GM12878 (cell line): ENCODE data around the gene CTDP1. TPM values are rescaled to one million over a fixed set of nuclear protein-coding genes. Genes with fewer than 3 reads are reported as not detected.

Experiments
- ATAC-seq: fragments of 200-7000 bp; cut with Tn5 transposase; 3 replicates; pipeline ENCODE4 v1.9.1; 2020; ENCODE audit warnings: mild to moderate bottlenecking, moderate library complexity
- BruUV-seq: library from RNA; stranded (reverse); fragments of 400-500 nt; replicated peaks from 2 replicates; lab custom pipeline; 2021; lab: Mats Ljungman, UMichigan
- CTCF ChIA-PET: fragments of 300-600 bp; sonication (Branson Sonifier 250); formaldehyde crosslinking; extraction: SDS; loops from one replicate; lab custom pipeline; 2021; ENCODE audit warnings: inconsistent platforms; lab: Yijun Ruan, JAX
- POLR2A ChIA-PET: fragments of 350-600 bp; formaldehyde crosslinking; extraction: SDS; loops from one replicate; lab custom pipeline; 2021; ENCODE audit warnings: inconsistent platforms; lab: Charles Lee
- RAD21 ChIA-PET: fragments of 300-600 bp; sonication (Branson Sonifier 250); formaldehyde crosslinking; loops from one replicate; lab custom pipeline; 2023; ENCODE audit warnings: antibody characterized with exemption; ENCODE audit not compliant: unreplicated experiment; lab: Charles Lee
- SMC1A ChIA-PET: fragments of 300-600 bp; sonication (Branson Sonifier 250); formaldehyde crosslinking; loops from one replicate; lab custom pipeline; 2023; ENCODE audit not compliant: unreplicated experiment, uncharacterized antibody; lab: Charles Lee
- DNase-seq: peaks from one replicate; pipeline ENCODE4 v3.0.0-alpha.2; 2011; ENCODE audit warnings: low read depth, low spot score
- FAIRE-seq: peaks from 3 replicates; lab custom pipeline; 2011; peaks lifted over from hg19 to GRCh38; lab: Jason Lieb, UNC
- H2AFZ ChIP-seq: 2 replicates; pipeline ENCODE4 v1.6.0; 2011; ENCODE audit warnings: low read depth, low read length, control low read depth; ENCODE audit not compliant: control insufficient read depth
- H3K27ac ChIP-seq: 2 replicates; pipeline ENCODE4 v1.5.1; 2011; ENCODE audit warnings: control low read depth; ENCODE audit not compliant: control insufficient read depth, insufficient read depth
- H3K27me3 ChIP-seq, 2 experiments: replicated peaks in 1 of 2; 2 replicates each; pipeline versions ENCODE4 v1.6.0 to v1.6.1; 2011; ENCODE audit warnings: low read length in 1 of 2; ENCODE audit not compliant: control insufficient read depth in 2 of 2, insufficient read depth in 2 of 2
- H3K36me3 ChIP-seq, 2 experiments: 2 replicates each; pipeline ENCODE4 v1.5.1; 2011; ENCODE audit warnings: low read length in 1 of 2; ENCODE audit not compliant: control insufficient read depth in 2 of 2, insufficient read depth in 2 of 2
- H3K4me1 ChIP-seq: 2 replicates; pipeline ENCODE4 v1.6.1; 2011; ENCODE audit warnings: mild to moderate bottlenecking, low read length, moderate library complexity, mixed read lengths; ENCODE audit not compliant: control insufficient read depth, insufficient read depth
- H3K4me2 ChIP-seq: 2 replicates; pipeline ENCODE4 v1.6.0; 2011; ENCODE audit warnings: control low read depth; ENCODE audit not compliant: control insufficient read depth, insufficient read depth
- H3K4me3 ChIP-seq: fragments of 200-600 bp; sonication (generic); 2 replicates; pipeline ENCODE4 v1.5.1; 2016
- H3K79me2 ChIP-seq: 2 replicates; pipeline ENCODE4 v1.6.0; 2011; ENCODE audit warnings: low read length; ENCODE audit not compliant: control insufficient read depth, insufficient read depth
- H3K9ac ChIP-seq: 2 replicates; pipeline ENCODE4 v1.8.0; 2011; ENCODE audit warnings: low read length, control low read depth, mixed read lengths; ENCODE audit not compliant: control insufficient read depth, insufficient read depth
- H3K9me3 ChIP-seq: replicated peaks from 3 replicates; pipeline ENCODE4 v1.5.1; 2011; ENCODE audit warnings: mild to moderate bottlenecking, low read length; ENCODE audit not compliant: control insufficient read depth, insufficient read depth
- H4K20me1 ChIP-seq: 2 replicates; pipeline ENCODE4 v1.6.0; 2011; ENCODE audit not compliant: control insufficient read depth, insufficient read depth
- CBFB ChIP-seq: IDR thresholded peaks from 2 replicates; pipeline ENCODE4 v1.6.1; 2016; ENCODE audit warnings: antibody characterized with exemption, low read depth
- EZH2 ChIP-seq: IDR thresholded peaks from 2 replicates; pipeline ENCODE4 v1.6.1; 2012; ENCODE audit warnings: low read depth, mild to moderate bottlenecking, control low read depth, inconsistent platforms, low read length, borderline replicate concordance; ENCODE audit not compliant: control insufficient read depth
- HDGF ChIP-seq: fragments of 450-650 bp; IDR thresholded peaks from 2 replicates; pipeline ENCODE4 v1.6.1; 2016; ENCODE audit warnings: antibody characterized with exemption
- JUND ChIP-seq: IDR thresholded peaks from 2 replicates; pipeline ENCODE4 v1.6.1; 2012; ENCODE audit warnings: low read depth, mild to moderate bottlenecking, low read length, improper control_type of control experiment, moderate library complexity
- KDM1A ChIP-seq: fragments of 200-600 bp; sonication (generic); IDR thresholded peaks from 2 replicates; pipeline ENCODE4 v1.6.1; 2016; ENCODE audit warnings: borderline replicate concordance
- POU2F2 ChIP-seq: IDR thresholded peaks from 3 replicates; pipeline ENCODE4 v1.6.1; 2011; ENCODE audit warnings: low read depth, mild to moderate bottlenecking, low read length, borderline replicate concordance
- WGBS: methylation state at CpG from one replicate; pipeline ENCODE4 v1.1.6; 2016; ENCODE audit warnings: low lambda C conversion rate; ENCODE audit not compliant: insufficient replicate concordance, insufficient coverage; ENCODE audit errors: missing lambda C conversion rate; 5-methylcytosine and 5-hydroxymethylcytosine counted together
- in situ Hi-C: fragments of 300-500 bp; cut with MboI; formaldehyde crosslinking; loops from 9 replicates; pipeline ENCODE4 v1.14.3; 2018; ENCODE audit warnings: mixed read lengths
- intact Hi-C: fragments of 100-400 bp; cut with micrococcal nuclease; formaldehyde crosslinking; loops from one replicate; pipeline ENCODE4 v1.14.2; 2022; ENCODE audit not compliant: unreplicated experiment
- polyA plus RNA-seq, 11 experiments: library from polyadenylated mRNA; depleted of rRNA in 4 of 11; unstranded in 6 of 11; stranded (reverse) in 5 of 11; fragments of >200 nt; fragmentation: Nextera tagmentation in 4 of 11; fragmentation: Illumina TruSeq in 1 of 11; extraction: Ambion mirVana in 4 of 11; extraction: Trizol in 1 of 11; gene quantifications; 1 replicate in 1 of 11; 2 replicates in 10 of 11; pipeline versions ENCODE4 v1.2.1 to v1.2.3, GENCODE V29; 2011 to 2016; ENCODE audit warnings: inconsistent platforms in 2 of 11, missing spikeins in 2 of 11, low read depth in 1 of 11
- total RNA-seq, 4 experiments: library from RNA; depleted of rRNA in 3 of 4; stranded (reverse); fragments of >200 nt in 3 of 4; fragmentation: Illumina TruSeq in 1 of 4; extraction: Trizol in 1 of 4; gene quantifications; 2 replicates each; pipeline versions ENCODE4 v1.2.1 to v1.2.3, GENCODE V29; 2013 to 2021
- TF ChIP-seq, protein P1 (sequence below): fragments of 450-650 bp; formaldehyde crosslinking; IDR thresholded peaks from 2 replicates; pipeline ENCODE4 v1.4.0; 2022; ENCODE audit warnings: mild to moderate bottlenecking, moderate library complexity
- TF ChIP-seq, protein P2 (sequence below): IDR thresholded peaks from 2 replicates; pipeline ENCODE4 v1.6.1; 2011; ENCODE audit warnings: borderline replicate concordance, low read depth, mild to moderate bottlenecking, moderate library complexity, mixed read lengths, low read length; ENCODE audit not compliant: insufficient read depth; ENCODE audit errors: extremely low read length
- TF ChIP-seq, protein P3 (sequence below): fragments of 450-650 bp; IDR thresholded peaks from 2 replicates; pipeline ENCODE4 v1.6.1; 2017; ENCODE audit warnings: mild to moderate bottlenecking
- TF ChIP-seq, protein P4 (sequence below): IDR thresholded peaks from 2 replicates; pipeline ENCODE4 v1.6.1; 2011; ENCODE audit warnings: low read depth, mild to moderate bottlenecking, low read length, moderate library complexity, borderline replicate concordance; ENCODE audit errors: extremely low read depth
- TF ChIP-seq, protein P5 (sequence below): fragments of 450-650 bp; formaldehyde crosslinking; IDR thresholded peaks from 2 replicates; pipeline ENCODE4 v1.4.0; 2020; ENCODE audit warnings: mild to moderate bottlenecking, moderate library complexity

Gene CTDP1
- total and polyA plus RNA-seq, 10 of the 15 experiments (the other 5 are each of a cell fraction or from before 2014, with no cell fraction given), result 0.32 to 31.3 (median 8.8) TPM

DNA sequence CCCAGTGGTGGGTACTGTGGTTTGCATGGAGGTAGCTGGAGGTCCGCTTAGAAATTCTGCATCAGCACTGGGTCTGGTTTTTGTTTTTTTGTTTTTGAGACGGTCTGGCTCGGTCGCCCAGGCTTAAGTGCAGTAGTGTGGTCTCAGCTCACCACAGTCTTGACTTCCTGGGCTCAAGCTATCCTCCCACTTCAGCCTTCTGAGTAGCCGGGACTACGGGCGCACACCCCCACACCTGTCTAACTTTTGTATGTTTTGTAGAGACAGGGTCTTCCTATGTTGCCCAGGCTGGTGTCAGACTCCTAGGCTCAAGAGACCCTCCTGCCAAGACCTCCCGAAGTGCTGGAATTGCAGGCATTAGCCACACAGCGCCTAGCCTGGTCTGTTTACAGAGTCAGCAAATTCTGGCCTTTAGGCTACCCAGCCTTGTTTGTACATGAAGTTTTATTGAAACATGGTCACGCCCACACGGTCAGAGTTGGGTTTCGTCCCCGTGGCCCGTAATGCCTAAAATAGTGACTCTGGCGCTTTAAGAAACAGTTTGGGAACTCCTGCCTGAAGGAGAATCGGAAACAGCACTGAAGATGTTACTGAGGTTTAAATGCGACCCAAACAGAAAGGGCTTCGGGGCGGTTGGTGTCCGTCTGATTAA lies 32.7 kb downstream of the CTDP1 start (continued):
- TF ChIP-seq, protein P1, sequence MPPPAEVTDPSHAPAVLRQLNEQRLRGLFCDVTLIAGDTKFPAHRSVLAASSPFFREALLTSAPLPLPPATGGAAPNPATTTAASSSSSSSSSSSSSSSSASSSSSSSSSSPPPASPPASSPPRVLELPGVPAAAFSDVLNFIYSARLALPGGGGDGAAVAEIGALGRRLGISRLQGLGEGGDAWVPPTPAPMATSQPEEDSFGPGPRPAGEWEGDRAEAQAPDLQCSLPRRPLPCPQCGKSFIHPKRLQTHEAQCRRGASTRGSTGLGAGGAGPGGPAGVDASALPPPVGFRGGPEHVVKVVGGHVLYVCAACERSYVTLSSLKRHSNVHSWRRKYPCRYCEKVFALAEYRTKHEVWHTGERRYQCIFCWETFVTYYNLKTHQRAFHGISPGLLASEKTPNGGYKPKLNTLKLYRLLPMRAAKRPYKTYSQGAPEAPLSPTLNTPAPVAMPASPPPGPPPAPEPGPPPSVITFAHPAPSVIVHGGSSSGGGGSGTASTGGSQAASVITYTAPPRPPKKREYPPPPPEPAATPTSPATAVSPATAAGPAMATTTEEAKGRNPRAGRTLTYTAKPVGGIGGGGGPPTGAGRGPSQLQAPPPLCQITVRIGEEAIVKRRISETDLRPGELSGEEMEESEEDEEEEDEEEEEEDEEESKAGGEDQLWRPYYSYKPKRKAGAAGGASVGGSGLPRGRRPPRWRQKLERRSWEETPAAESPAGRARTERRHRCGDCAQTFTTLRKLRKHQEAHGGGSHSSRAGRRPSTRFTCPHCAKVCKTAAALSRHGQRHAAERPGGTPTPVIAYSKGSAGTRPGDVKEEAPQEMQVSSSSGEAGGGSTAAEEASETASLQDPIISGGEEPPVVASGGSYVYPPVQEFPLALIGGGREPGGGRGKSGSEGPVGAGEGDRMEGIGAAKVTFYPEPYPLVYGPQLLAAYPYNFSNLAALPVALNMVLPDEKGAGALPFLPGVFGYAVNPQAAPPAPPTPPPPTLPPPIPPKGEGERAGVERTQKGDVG, result no peak
- no peak for TF ChIP-seq CBFB
- TF ChIP-seq HDGF, result no peak
- TF ChIP-seq, protein P2, sequence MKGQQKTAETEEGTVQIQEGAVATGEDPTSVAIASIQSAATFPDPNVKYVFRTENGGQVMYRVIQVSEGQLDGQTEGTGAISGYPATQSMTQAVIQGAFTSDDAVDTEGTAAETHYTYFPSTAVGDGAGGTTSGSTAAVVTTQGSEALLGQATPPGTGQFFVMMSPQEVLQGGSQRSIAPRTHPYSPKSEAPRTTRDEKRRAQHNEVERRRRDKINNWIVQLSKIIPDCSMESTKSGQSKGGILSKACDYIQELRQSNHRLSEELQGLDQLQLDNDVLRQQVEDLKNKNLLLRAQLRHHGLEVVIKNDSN, result no peak
- TF ChIP-seq, protein P3, sequence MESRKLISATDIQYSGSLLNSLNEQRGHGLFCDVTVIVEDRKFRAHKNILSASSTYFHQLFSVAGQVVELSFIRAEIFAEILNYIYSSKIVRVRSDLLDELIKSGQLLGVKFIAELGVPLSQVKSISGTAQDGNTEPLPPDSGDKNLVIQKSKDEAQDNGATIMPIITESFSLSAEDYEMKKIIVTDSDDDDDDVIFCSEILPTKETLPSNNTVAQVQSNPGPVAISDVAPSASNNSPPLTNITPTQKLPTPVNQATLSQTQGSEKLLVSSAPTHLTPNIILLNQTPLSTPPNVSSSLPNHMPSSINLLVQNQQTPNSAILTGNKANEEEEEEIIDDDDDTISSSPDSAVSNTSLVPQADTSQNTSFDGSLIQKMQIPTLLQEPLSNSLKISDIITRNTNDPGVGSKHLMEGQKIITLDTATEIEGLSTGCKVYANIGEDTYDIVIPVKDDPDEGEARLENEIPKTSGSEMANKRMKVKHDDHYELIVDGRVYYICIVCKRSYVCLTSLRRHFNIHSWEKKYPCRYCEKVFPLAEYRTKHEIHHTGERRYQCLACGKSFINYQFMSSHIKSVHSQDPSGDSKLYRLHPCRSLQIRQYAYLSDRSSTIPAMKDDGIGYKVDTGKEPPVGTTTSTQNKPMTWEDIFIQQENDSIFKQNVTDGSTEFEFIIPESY, result no peak
- TF ChIP-seq, all 136 proteins: peak for 0

DNA sequence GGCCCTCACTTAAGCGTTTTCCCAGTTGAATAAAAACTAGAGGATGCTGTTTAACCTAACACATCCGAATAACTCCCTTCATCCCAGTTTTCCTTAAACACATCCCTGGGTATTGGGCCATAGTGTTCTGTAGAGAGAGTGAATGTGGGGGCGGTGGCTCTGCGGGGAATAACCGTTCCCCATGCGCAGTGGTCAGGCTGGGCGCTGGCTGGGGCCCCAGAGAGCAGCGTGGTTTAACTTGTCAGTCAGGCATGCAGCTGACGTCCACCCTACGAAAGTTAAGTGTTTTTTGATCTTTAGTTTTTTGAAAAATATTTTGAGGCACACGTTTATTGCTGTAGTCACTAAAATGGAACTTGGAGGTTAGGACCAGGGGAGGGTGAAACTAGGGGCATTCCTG lies 33.7 kb downstream of the CTDP1 start:
- CTCF ChIA-PET, result no interaction called here
- no TSS peak for BruUV-seq
- Histone ChIP-seq H4K20me1 (no peaks in the 10 kb centered on the region), H3K79me2 (no peaks in the 10 kb centered on the region), H3K4me3 (no peak overlapping the region), H3K4me2 (no peak overlapping the region), H3K27me3 (no peaks in the 10 kb centered on the region), H3K36me3 (peaks cover 17 to 32% of the 10 kb centered on the region in 2 experiments; a peak in 3 of 4 replicates), H3K9ac (no peak overlapping the region), H2AFZ (no peak overlapping the region), H3K4me1 (peaks cover 5% of the 10 kb centered on the region), H3K27ac (no peak overlapping the region), H3K9me3 (no peaks in the 10 kb centered on the region)
- WGBS, result 99% methylated on average over 11 of the region's 11 CpGs
- no peak for ATAC-seq
- SMC1A ChIA-PET, result no interaction called here
- in situ Hi-C loops (no loop called here), intact Hi-C loops (no loop called here)
- DNase-seq, result no peak
- FAIRE-seq, result no peak
- POLR2A ChIA-PET, result no interaction called here
- RAD21 ChIA-PET, result no interaction called here
- TF ChIP-seq JUND, result no peak
- TF ChIP-seq KDM1A, result no peak
- no peak for TF ChIP-seq POU2F2
- no peak for TF ChIP-seq EZH2
- TF ChIP-seq, protein P4, sequence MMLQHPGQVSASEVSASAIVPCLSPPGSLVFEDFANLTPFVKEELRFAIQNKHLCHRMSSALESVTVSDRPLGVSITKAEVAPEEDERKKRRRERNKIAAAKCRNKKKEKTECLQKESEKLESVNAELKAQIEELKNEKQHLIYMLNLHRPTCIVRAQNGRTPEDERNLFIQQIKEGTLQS, result no peak
- TF ChIP-seq, protein P5, sequence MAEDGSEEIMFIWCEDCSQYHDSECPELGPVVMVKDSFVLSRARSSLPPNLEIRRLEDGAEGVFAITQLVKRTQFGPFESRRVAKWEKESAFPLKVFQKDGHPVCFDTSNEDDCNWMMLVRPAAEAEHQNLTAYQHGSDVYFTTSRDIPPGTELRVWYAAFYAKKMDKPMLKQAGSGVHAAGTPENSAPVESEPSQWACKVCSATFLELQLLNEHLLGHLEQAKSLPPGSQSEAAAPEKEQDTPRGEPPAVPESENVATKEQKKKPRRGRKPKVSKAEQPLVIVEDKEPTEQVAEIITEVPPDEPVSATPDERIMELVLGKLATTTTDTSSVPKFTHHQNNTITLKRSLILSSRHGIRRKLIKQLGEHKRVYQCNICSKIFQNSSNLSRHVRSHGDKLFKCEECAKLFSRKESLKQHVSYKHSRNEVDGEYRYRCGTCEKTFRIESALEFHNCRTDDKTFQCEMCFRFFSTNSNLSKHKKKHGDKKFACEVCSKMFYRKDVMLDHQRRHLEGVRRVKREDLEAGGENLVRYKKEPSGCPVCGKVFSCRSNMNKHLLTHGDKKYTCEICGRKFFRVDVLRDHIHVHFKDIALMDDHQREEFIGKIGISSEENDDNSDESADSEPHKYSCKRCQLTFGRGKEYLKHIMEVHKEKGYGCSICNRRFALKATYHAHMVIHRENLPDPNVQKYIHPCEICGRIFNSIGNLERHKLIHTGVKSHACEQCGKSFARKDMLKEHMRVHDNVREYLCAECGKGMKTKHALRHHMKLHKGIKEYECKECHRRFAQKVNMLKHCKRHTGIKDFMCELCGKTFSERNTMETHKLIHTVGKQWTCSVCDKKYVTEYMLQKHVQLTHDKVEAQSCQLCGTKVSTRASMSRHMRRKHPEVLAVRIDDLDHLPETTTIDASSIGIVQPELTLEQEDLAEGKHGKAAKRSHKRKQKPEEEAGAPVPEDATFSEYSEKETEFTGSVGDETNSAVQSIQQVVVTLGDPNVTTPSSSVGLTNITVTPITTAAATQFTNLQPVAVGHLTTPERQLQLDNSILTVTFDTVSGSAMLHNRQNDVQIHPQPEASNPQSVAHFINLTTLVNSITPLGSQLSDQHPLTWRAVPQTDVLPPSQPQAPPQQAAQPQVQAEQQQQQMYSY (CRISPR knock-in tag), result no peak
